ENCODE results near the gene ALDH9A1.
"Not testable (repeated sequence)": the region's sequence is repeated elsewhere in the genome, so short reads cannot be mapped to it uniquely, and the experiment has no call there.

ALDH9A1 gene

GRCh38 chr1:165644064-165644735 lies 54.2 kb downstream of the ALDH9A1 start:
- DNase-seq: no peak

DNA sequence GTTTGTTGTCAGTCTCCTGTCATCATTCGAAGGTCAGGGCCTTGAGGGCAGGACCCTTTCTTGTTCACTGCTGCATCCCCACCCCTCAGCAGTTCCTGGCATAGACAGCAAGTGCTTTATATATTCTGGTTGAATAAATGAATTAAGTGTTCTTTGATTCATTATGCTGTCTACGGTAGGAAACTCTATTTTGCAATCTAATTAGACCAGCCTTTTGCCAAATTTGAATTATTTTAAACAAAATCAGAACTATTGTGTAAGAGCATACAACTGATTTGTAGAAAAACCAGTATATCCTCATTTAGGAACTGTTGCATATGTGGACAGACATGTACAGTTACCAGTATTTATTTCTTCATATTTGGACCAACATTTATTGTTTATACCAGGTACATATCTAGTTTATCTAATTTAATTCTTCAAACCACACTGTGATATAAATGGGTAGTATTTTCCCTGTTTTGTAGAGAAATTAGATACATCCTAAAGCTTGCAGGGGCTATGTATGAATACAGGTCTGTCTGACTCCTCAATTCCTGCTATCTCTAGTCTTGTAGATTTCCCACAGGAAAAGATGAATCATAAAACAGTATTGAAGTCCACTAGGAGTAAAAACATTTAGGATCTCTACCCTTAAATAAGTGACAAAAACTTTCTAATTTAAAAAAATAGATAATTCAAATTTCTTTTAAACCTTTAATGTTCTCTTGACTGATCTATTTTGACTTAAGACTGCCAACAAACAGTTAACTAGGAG lies 57.0 kb downstream of the ALDH9A1 start:
- DNase-seq: no peak

- DNase-seq: no peak
Observed at GRCh38 chr1:165639821-165640623, 58.3 kb downstream of the ALDH9A1 start.

- not testable (repeated sequence) for DNase-seq
Observed at GRCh38 chr1:165638211-165638610, 60.2 kb downstream of the ALDH9A1 start.

DNA sequence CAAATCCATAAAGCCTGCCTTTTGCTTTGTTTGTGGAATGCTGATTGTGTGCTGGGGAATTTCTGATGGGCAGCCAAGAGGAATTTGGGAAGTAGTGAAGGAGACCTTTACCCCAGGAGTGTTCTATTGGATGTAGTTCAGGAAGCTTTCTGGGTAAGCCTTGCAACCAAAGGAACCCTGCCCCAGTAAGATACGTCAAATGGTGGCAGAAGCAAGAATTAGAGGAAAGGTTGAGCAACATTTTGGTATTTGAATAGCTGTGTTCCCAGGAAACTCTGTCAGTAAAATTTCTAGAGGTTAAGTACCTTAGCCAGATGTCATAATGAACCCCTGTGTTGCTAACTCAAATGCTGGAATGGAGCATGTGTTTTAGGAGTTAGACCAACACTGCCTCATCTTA lies 60.9 kb downstream of the ALDH9A1 start:
- DNase-seq: no peak

DNA sequence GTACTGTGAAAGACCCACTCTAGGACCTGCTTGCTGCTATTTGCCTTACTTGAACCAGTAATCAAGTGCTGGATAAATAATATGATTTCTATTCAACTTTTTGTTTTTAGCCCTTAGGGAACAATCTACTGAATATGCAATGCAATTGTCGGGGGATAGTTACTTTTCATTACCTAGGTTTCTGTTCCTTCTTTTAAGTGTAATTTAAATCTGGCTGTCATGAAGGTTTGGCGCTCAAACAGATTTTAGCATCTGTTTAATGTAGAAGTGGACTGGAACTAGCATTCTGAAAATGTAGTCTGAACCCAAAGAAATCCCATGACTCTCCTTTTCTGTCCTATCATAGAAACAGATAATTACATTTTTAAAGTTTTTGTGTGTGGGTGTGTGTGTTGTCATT lies 62.5 kb downstream of the ALDH9A1 start:
- DNase-seq: no peak

GRCh38 chr1:165635329-165635728 lies 63.0 kb downstream of the ALDH9A1 start:
- DNase-seq: no peak

GRCh38 chr1:165634154-165634921 lies 64.0 kb downstream of the ALDH9A1 start:
- no peak for DNase-seq

- DNase-seq: no peak
Observed at GRCh38 chr1:165633614-165634013, 64.7 kb downstream of the ALDH9A1 start.

GRCh38 chr1:165632491-165632890 lies 65.9 kb downstream of the ALDH9A1 start:
- no peak for DNase-seq

DNA sequence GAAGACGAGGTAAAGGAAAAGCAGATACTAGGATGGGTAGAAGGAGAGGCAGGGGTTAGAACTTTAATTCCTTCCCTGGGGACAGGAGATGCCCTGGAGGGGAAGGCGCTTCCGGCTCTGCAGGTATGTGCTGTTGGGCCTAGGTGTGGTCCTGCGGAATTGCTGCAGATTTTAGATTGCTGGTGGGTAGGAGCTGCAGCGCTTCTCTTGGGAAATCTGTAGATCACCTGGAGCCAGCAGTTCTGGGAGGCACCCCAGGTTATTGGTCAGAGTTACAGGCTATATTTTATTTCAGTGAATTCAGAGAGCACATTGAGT lies 66.3 kb downstream of the ALDH9A1 start:
- peak; percentile 28 for DNase-seq

GRCh38 chr1:165631342-165632151 lies 66.8 kb downstream of the ALDH9A1 start:
- DNase-seq: peak; percentile 41

DNA sequence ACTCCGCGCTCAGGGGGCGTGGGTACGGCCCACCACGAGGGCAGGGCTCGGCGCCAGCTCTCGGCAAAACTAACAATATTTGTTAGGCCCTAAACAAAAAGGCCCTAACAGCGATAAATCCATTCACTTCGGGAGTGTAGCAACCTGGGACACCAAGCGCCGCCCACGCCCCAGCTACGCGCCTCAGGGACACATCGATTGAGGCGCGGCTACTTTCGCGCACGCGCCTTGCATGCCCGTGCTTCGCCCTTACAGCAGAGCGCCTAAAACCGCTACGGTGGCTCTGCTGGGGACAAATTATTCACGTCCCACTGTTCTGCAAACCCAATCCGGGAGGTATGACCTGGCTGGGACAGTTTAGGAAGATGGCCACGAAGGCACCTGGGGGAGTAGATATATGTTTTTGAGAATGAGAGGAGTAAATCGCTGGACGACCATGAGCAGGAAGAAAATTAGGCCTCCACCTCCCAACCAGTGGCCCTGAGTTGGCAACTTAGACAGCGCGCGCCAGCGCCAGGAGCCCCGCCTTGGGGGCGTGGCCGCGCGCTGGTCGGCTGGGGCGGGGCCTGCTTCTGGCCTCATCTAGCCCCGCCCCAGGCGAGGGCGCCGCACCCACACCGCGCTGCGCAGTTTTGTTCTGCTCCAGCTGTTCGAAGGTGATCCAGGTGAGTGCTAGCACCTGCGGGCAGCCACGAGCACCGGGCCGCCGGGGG lies 67.6 kb downstream of the ALDH9A1 start, which contains the start of gene MGST3:
MGST3 (plus strand) TSS at position 606 of the 713 bp plus-strand sequence. CDS start 18,614 bp downstream, outside the sequence.
- peak; percentile 97 for DNase-seq

DNA sequence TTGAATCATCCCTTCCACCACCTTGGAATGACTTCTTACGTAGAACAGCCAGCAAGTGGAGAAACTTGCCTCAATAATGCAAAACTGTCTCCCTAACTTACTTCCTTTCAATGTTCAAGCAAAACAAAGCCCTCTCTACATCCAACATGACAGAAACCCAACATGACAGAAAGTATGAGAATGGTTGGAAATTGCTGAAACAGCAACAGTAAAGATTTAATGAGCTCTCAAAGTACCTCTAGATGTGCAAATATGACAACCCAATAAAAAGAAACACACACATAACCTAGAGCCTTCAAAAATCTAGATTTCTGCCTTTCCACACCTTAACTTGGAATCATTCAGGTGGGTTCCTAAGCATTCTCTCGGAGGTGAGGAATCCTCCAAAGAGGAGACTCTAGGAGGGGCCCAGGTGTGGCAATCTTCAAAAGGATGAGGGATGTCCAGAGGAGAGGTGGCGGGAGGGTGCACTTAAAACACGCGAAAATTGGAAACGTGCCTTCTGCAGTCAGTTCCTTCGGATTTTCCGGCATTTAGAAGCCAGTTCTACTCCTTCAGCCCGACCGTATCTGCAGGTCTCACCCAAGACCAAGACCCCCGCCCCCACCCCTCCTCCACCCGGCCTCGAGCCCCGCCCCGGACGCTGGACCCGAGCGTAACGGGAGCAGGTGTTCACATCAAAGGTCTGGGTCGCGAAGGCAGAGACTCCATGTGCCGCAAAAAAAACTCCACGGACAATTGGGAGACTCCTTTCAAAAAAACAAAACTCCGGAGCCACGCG lies 68.3 kb downstream of the ALDH9A1 start:
- peak; percentile 78 for DNase-seq

GRCh38 chr1:165629151-165629550 lies 69.2 kb downstream of the ALDH9A1 start:
- DNase-seq: no peak

DNA sequence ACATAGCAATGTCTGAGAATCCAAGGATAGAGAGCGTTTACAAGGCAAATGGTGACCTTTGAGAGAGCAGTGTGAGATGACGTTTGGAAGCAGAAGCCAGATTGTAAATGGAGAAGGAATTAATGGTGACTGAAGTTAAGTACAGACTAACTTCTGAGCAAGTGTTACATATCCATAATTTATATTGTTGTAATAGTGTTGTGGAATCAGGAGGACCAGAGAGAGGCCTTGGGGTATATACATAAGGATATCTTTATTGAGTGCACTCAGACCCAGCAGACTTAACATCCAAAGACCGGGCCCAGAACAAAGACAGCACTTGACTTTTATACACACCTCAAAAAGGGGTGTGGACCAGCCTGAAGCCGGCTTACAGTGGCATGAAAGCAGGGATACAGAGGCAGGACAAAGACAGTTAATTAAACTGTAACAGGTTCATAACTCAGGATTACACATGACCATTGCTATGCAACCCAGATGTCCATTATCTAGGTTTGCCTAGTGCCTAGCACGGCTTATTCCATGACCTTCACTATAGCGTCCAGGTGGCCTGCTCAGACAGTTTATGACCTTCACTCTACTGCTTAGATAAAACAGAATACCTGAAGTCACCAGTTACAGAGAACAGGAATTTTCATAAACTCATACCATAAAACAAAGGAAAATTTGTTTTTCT lies 70.1 kb downstream of the ALDH9A1 start:
- DNase-seq: no peak

- no peak for DNase-seq
Observed at GRCh38 chr1:165624441-165624840, 73.9 kb downstream of the ALDH9A1 start.

DNA sequence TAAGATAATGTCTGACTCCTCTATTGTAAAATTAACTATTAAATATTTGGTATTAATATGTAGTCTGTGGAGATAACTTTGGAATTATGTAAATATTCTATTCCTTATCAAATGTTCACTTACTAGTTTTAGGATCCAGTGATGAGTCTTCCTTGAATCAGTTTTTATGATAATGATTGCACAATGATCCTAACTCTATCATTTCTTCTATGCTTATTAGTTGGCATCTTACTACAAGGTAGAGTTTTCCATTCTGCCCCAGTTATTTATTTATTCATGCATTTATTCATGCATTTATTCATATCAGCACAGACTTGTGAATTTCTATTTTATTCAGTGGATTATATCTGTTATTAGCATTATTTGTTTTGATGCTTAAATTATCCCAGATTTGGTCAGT lies 74.7 kb downstream of the ALDH9A1 start:
- DNase-seq: no peak

- DNase-seq: no peak
Observed at GRCh38 chr1:165619647-165620151, 78.7 kb downstream of the ALDH9A1 start.

All from NCI-H345 (cell line).